22Rv1 (cell line): ENCODE data around the gene MSLN.
"Not testable (repeated sequence)": the region's sequence is repeated elsewhere in the genome, so short reads cannot be mapped to it uniquely, and the experiment has no call there.

ENCODE experiments used
- H3K27ac ChIP-seq: fragments of 450-650 bp; 2 replicates; pipeline ENCODE4 v1.5.1; 2017
- CTCF ChIP-seq: fragments of 450-650 bp; IDR thresholded peaks from 2 replicates; pipeline ENCODE4 v1.5.1; 2017; ENCODE audit warnings: mild to moderate bottlenecking
- ZFX ChIP-seq: fragments of 450-650 bp; IDR thresholded peaks from 2 replicates; pipeline ENCODE4 v1.6.1; 2017; ENCODE audit warnings: antibody characterized with exemption, borderline replicate concordance

MSLN gene

DNA sequence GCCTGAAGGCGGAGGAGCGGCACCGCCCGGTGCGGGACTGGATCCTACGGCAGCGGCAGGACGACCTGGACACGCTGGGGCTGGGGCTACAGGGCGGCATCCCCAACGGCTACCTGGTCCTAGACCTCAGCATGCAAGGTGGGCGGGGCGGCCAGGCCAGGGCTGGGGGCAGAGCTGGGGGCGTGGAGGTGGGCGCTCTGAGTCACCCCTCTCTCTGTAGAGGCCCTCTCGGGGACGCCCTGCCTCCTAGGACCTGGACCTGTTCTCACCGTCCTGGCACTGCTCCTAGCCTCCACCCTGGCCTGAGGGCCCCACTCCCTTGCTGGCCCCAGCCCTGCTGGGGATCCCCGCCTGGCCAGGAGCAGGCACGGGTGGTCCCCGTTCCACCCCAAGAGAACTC lies 7.9 kb downstream of the MSLN start:
- TF ChIP-seq CTCF (no peak), ZFX (no peak)
- H3K27ac ChIP-seq: no peak overlapping the region

DNA sequence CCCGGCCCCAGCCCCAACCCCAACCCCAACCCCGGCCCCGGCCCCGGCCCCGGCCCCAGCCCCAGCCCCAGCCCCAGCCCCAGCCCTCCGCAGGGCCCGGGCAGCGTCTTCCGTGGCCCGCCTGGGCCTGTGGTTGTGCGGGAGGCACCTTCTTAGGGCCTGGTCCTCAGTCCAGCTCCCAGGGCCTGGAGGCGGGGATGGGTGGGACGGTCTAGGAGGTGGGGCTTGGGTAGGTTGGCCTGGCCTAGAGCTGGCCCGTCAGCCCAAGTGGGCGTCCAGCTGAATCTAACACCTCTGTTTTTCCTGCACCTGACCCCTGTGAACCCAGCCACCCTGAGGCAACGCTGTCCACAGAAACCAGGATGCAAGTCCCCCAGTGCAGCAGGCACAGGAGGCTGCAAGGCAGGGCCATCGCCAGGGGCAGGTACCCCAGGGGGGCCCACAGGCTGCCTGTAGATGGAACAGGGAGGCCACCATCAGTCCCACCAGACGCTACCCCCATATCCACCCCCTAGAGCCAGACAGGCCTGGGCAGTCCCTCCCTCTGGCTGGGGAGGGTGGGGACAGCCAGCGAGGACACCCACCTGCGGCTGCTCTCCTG lies 8.8 kb downstream of the MSLN start:
- no peak overlapping the region for H3K27ac ChIP-seq
- no peak for TF ChIP-seq ZFX
- no peak for TF ChIP-seq CTCF

DNA sequence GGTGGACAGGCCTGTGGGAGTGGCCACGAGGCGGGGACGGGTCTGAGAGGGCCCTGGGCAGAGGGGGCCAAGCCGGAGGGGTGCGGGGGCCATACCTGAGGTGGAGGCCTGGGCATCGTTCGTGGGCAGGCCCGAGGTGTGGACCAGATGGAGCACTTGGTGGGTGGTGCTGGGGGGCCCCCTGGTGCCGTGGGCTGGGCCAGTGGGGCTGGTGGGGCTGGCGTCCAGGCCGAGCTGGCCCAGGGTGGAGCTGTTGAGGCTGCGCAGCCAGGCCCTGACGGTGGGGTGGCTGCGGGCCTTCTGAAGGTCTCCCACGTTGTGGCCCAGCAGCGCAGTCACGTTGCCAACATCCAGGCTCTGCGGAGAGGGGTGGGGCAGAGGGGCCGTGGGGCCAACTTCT lies 9.4 kb downstream of the MSLN start:
- no peak overlapping the region for H3K27ac ChIP-seq
- TF ChIP-seq ZFX: no peak

DNA sequence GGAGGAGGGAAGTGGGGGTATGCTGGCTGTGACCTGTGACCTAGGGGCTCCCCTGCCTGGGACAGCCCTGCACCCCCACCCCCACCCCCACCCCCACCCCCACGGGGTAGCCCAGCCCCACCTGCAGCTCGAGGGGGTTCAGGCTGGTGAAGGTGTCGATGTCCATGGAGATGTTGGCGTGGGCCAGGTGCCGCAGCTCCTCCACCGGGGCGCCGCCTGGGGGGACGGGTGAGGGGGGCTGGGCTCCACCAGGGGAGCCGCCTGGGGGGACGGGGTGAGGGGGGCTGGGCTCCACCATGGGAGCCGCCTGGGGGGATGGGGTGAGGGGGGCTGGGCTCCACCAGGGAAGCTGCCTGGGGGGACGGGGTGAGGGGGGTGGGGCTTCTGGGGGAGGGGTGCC lies 9.9 kb downstream of the MSLN start:
- TF ChIP-seq ZFX: no peak
- TF ChIP-seq CTCF: no peak
- no peak overlapping the region for H3K27ac ChIP-seq

GRCh38 chr16:772959-773358 lies 12.4 kb downstream of the MSLN start:
- H3K27ac ChIP-seq: no peak overlapping the region
- no peak for TF ChIP-seq ZFX
- no peak for TF ChIP-seq CTCF

- no peak overlapping the region for H3K27ac ChIP-seq
- TF ChIP-seq CTCF (no peak), ZFX (no peak)
Observed at GRCh38 chr16:774086-775001, 13.8 kb downstream of the MSLN start.

GRCh38 chr16:775236-775796 lies 14.8 kb downstream of the MSLN start:
- no peak for TF ChIP-seq CTCF
- TF ChIP-seq ZFX: no peak
- no peak overlapping the region for H3K27ac ChIP-seq

GRCh38 chr16:776298-776697 lies 15.8 kb downstream of the MSLN start:
- not testable (repeated sequence) for H3K27ac ChIP-seq
